Activated T-cell treated with anti-CD3 and anti-CD28 coated beads, Interleukin-2, amount 50 U/mL, for 4 hours (primary cell): ENCODE data around the gene PPIF. TPM values are rescaled to one million over a fixed set of nuclear protein-coding genes. Genes with fewer than 3 reads are reported as not detected.
A peak's percentile ranks its signal among the peaks of the same experiment; 100 is the strongest.

Source experiments
- ATAC-seq, 2 donors: fragments of 200-7000 bp; cut with Tn5 transposase; one replicate each; pipeline ENCODE4 v1.10.0; 2021
- DNase-seq: peaks from one replicate; pipeline ENCODE4 v3.0.0-alpha.2; 2020
- H3K27me3 Mint-ChIP-seq: one replicate; pipeline ENCODE4 v1.8.0; 2021; ENCODE audit warnings: low read depth, mixed read lengths
- H3K36me3 Mint-ChIP-seq: one replicate; pipeline ENCODE4 v1.8.0; 2022; ENCODE audit warnings: mixed read lengths; ENCODE audit not compliant: insufficient read depth
- H3K4me1 Mint-ChIP-seq: one replicate; pipeline ENCODE4 v1.8.0; 2021; ENCODE audit warnings: low read depth, mixed read lengths
- H3K4me3 Mint-ChIP-seq: one replicate; pipeline ENCODE4 v1.8.0; 2021; ENCODE audit warnings: mild to moderate bottlenecking, moderate library complexity, mixed read lengths
- H3K9me3 Mint-ChIP-seq: one replicate; pipeline ENCODE4 v1.8.0; 2021; ENCODE audit warnings: mixed read lengths
- total RNA-seq, 3 donors: library from RNA; stranded (reverse); gene quantifications; one replicate each; pipeline ENCODE4 v1.2.1, GENCODE V29; 2021

PPIF gene
- total RNA-seq, 3 donors from 2014 or later: 199 to 232 (median 203) TPM

DNA sequence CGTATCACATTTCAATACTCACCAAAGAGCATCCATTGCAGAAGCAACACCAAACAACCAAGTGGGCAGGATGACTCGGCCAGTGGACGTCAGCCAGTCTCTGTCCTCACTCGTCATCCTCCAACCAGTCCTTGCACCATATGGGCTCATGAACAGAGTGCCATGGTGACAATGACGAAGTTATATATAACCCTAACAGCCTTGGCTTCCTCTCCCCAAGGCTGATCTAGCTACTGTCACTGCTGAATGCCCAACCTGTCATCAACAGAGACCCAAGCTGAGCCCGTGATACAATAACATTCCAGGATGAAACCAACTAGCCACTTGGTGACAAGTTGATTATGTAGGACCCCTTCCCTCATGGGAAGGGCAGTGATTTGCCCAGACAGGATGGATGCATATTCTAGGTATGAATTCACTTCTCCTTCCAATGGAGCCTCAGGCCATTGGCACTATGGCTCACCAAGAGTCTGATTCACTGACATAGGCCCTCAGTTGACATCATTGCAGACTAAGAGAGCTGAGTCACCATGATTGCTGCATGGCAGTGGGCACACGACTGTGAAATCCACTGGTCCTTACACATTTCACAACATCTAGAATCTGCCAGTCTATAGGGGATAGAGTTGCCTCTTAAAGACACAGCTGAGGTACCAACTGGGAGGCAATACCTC is 26.3 kb upstream of the PPIF start:
- Mint-ChIP-seq H3K4me3 (no peak overlapping the region), H3K9me3 (peaks cover 9% of the 10 kb centered on the region), H3K4me1 (peaks cover 90% of the 10 kb centered on the region), H3K27me3 (no peaks in the 10 kb centered on the region), H3K36me3 (no peaks in the 10 kb centered on the region)
- ATAC-seq: peak; percentile 49 to 51
- peak; percentile 17 for DNase-seq

DNA sequence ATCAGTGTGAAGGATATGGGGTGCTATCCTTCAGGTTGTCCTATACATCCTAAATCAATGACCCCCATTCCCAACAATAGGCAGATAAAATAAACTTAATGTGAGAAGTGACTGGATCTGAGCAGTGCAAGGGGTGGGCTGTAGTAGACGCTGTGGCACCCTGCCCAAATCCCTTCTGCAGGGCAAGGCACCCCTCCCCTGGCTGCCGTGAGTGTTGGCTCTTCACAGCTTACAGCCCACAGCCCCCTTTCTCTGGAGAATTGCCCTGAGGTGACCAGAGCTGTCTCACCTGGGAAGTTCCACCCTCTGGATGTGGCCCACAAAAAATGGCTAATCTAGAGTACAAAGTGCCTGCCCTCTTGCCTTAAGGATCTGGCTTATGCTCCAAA is 25.8 kb upstream of the PPIF start:
- DNase-seq (no peak), ATAC-seq (no peak)
- Mint-ChIP-seq H3K36me3 (no peaks in the 10 kb centered on the region), H3K27me3 (no peaks in the 10 kb centered on the region), H3K9me3 (peaks cover 9% of the 10 kb centered on the region), H3K4me1 (peaks cover 86% of the 10 kb centered on the region), H3K4me3 (no peak overlapping the region)

DNA sequence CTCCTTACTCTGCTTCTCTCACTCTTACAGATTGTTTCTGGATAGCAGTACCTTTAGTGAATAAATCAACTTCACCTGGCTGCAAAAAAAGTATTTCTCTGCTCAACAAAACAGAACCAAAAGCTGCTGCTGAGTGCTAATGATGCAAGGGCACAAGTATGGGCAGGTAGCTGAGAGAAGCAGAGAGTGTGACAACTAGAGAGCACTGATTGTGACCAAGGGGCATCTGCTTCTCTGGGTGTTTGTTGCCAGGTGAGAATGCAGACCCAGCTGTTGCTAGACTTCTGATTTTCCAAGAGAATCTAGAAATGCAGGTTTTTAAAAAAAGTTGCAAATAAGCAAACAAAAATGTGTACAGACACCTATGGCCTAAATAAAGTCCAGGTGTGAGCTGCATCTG is 25.3 kb upstream of the PPIF start:
- H3K27me3 Mint-ChIP-seq: no peaks in the 10 kb centered on the region
- H3K9me3 Mint-ChIP-seq: peaks cover 9% of the 10 kb centered on the region
- H3K4me1 Mint-ChIP-seq: peaks cover 81% of the 10 kb centered on the region
- no peak overlapping the region for H3K4me3 Mint-ChIP-seq
- H3K36me3 Mint-ChIP-seq: no peaks in the 10 kb centered on the region
- ATAC-seq: no peak
- DNase-seq: no peak

DNA sequence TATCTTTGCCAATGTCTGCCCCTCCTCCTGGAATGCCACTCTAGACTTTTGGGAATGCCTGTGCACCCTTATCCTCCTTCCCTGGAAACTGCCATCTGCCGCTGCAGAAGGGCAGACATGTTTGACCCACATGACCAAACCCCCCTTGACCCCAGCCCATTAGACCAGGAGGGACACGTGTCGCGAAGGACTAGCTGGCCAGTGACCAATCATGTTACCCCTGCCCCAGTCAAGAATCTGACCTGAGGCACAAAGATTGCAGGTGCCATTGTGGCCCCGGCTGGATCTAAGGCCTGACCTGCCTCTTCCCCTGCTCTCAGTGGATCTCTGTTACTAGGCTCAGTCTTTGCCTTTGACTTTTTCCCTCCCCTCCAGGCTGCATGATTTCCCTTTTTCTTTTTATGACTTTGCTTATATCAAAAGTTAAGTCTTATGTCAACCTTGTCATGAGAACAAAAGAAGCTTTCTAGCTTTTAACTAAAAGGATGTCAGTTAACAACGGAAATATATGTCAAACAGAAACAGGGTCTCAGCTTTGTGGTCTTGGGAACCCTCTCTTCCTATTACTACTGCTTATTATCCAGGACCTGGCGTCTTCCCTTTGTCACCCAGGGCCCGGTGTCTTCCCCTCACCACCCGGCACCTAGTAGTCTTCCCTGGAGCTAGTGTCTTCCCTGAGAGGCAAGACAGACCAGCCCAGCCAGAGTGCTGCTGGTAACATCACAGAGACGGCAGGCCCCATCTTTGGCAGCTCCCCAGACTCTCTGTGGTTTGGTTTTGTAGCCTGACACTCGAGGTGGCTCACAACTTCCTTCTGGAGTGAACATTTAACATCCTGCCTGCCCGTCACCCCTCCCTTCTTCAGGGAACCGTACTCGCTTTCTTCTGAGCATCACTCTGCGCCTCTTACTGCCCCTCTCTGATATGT is 24.4 kb upstream of the PPIF start:
- peaks cover 72% of the 10 kb centered on the region for H3K4me1 Mint-ChIP-seq
- peaks cover 9% of the 10 kb centered on the region for H3K9me3 Mint-ChIP-seq
- DNase-seq (peak; percentile 68), ATAC-seq (peak; percentile 83 to 87)
- no peaks in the 10 kb centered on the region for H3K27me3 Mint-ChIP-seq
- H3K36me3 Mint-ChIP-seq: no peaks in the 10 kb centered on the region
- H3K4me3 Mint-ChIP-seq: peak overlapping the region; percentile 57

DNA sequence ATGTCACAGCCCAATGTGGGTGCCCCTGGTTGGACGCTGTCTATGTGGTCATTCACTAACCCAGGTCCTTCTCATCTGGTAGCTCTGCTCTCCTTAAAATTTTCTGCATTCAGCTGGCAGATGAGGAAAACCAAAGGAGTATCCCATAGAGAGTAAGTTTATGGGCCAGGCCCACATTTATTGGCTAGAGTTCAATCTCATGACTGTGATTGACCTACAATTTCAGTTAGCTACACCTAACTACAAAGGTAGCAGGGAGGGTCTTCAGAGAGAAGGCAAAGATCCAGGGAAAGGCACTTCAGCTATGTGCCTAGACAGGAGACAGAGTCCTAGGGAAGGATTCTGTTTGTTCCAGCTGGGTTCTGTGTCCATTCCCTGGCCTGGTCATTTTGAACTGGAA is 23.7 kb upstream of the PPIF start:
- Mint-ChIP-seq H3K36me3 (no peaks in the 10 kb centered on the region), H3K27me3 (no peaks in the 10 kb centered on the region), H3K4me3 (peak overlapping the region; percentile 57), H3K9me3 (peaks cover 9% of the 10 kb centered on the region), H3K4me1 (peaks cover 64% of the 10 kb centered on the region)
- DNase-seq (no peak), ATAC-seq (no peak)

DNA sequence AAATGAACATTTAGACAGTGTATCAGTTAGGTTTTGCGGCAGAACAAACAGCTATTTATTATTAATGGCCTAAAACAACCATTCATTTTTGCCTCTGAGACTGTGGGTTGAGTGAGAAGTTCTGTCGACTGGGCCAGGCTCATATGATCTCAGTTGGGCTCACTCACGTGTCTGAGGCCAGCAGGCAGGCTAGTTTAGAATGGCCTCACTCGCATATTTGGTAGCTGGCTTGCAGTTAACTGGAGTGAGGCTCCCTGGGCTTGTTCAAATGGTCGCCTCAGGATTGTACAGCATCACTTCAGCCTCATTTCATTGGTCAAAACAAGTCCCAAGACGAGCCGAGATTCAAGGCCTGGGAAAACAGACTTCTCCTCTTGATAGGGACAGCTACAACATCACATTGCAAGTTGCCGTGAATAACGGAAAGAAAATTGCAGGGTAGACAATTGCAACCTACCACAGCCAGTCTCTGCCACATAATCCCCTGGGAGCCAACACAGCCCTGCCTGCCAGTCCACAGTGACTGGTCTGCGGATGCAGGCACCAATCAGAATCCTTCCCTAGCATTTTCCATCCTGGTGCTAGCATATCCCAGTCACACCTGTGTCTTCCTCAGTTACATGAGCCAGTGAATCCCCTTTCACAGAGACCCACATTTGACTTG is 23.1 kb upstream of the PPIF start:
- H3K4me3 Mint-ChIP-seq: no peak overlapping the region
- no peak for ATAC-seq
- no peaks in the 10 kb centered on the region for H3K27me3 Mint-ChIP-seq
- H3K4me1 Mint-ChIP-seq: peaks cover 61% of the 10 kb centered on the region
- peaks cover 4% of the 10 kb centered on the region for H3K9me3 Mint-ChIP-seq
- DNase-seq: no peak
- no peaks in the 10 kb centered on the region for H3K36me3 Mint-ChIP-seq

DNA sequence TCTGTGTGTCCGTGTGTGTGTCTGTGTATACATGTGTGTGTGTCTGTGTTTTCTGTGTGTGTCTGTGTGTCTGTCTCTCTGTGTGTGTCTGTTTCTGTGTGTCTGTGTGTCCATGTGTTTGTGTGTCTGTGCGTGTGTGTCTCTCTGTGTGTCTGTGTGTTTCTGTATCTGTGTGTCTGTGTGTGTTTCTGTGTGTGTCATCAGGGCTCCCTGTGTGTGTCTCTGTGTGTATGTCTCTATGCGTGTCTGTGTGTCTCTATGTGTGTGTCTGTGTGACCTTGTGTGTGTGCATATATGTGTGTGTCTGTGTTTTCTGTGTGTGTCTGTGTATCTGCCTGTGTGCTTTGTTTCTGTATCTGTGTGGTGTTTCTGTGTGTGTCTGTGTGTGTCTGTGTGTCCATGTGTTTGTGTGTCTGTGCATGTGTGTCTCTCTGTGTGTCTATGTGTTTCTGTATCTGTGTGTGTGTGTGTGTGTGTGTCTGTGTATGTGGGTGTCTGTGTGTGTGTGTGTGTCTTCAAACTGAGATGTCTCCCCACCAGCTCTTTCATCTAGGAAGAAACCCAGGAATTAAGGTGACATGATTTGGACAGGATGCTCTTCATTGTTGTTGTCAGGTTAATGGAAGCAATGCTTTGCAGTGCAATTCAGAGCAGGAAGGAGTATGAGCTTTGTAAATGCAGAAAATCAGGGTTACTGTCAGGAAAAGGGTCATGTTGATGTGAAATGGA is 20.7 kb upstream of the PPIF start:
- ATAC-seq: no peak
- H3K4me1 Mint-ChIP-seq: peaks cover 53% of the 10 kb centered on the region
- no peak overlapping the region for H3K4me3 Mint-ChIP-seq
- no peaks in the 10 kb centered on the region for H3K36me3 Mint-ChIP-seq
- H3K9me3 Mint-ChIP-seq: no peaks in the 10 kb centered on the region
- H3K27me3 Mint-ChIP-seq: no peaks in the 10 kb centered on the region
- no peak for DNase-seq

DNA sequence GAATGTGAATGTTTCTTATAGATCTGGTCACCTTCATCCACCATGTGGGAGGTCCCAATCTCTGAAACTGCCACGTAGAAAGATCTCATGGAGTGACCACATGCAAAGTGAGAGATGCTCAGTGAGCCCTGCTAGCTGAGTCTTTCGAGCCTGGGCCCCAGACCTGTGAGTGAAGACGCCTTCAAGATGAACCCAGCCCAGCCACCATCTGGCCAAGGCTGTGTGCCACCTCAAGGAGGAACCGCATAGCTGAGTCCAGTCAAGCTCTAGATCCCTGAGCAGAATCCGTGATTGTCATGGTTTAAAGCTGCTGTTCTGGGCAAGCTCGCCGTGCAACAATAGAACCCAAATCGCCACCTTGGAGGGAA is 20.2 kb upstream of the PPIF start:
- Mint-ChIP-seq H3K27me3 (no peaks in the 10 kb centered on the region), H3K4me3 (no peak overlapping the region), H3K4me1 (peaks cover 53% of the 10 kb centered on the region), H3K36me3 (no peaks in the 10 kb centered on the region), H3K9me3 (no peaks in the 10 kb centered on the region)
- DNase-seq (no peak), ATAC-seq (no peak)

DNA sequence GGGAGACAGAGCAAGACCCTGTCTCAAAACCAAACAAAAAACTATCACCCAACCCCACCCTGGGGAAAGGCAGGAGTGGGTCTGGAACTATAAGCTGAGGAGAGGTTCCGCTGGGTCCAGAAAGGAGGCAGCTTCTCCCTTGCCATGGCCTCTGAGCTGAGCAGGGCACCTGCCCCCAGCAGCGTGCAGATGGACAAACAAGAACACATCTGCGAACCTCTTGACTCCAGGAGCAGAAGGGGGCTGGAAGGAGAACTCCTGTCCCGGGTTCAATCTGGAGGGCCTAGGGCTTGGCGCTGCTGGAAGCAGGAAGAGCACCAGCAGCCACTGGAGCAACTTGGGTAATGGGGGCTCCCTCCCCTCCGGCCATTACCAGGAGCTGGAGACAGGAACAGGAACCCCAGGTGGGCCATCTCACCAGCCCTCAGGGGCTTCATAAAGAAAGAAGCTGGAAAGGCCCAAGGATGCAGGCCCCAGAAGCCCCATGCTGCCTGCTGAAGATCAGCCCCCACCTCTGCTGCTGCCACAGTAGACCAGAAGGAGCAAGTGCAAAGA is 19.0 kb upstream of the PPIF start:
- no peaks in the 10 kb centered on the region for H3K27me3 Mint-ChIP-seq
- ATAC-seq (no peak), DNase-seq (no peak)
- H3K36me3 Mint-ChIP-seq: no peaks in the 10 kb centered on the region
- H3K4me1 Mint-ChIP-seq: peaks cover 49% of the 10 kb centered on the region
- no peak overlapping the region for H3K4me3 Mint-ChIP-seq
- H3K9me3 Mint-ChIP-seq: no peaks in the 10 kb centered on the region

DNA sequence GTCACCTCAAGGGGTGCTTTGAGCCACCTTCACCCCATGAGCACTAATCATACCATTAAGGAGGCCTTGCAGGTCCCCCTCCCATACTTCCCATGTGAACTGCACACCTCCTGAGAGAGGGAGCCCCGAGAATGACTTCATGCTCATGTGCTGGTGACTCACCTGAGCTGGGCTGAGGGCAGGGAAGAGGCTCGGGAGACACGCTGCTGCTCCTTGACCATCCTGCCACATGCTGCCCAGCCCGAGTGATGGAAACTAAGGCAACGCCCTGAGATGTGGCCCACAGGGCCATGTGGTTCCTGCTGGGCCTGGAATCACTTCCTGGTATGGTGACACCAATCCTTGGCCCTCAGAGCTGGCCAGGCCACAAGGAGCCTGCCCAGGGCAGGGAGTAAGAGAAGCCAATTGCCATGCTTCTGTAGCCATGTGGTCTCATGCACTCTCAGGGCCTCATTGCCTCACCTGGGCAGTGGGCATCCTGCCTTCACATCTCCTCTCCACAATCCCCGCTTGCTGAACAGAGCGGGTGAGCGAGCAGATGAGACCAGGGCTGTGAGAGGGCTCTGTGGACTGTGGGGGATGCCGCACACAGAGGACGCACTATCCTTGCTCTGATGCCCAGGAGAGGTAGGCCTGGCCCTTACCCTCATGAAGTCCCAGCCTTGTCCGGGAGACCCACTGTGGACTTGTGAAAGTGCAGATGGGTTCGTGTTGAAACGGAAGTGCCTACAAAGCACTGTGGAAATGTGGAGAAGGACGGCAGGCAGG is 18.3 kb upstream of the PPIF start:
- Mint-ChIP-seq H3K9me3 (no peaks in the 10 kb centered on the region), H3K4me1 (peaks cover 48% of the 10 kb centered on the region), H3K27me3 (no peaks in the 10 kb centered on the region), H3K36me3 (no peaks in the 10 kb centered on the region), H3K4me3 (no peak overlapping the region)
- ATAC-seq: no peak
- DNase-seq: no peak

DNA sequence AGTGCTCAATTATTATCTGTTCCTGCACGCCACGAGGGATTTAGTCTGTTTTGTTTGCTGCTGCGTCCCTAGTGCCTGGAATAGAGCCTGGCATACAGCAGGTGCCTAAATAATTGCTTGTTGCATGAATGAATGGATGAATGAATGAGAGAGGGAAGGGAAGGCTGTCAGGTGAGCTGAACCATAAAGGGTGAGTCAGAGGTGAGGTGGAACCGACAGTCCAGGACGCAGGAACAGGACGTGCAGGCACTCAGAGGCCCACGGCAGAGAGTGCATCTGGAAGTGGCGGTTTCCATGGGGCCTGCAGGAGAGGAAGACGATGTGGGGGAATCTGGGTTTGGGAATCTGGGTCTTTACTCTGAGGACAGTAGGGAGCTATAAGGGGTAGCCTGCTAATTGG is 17.7 kb upstream of the PPIF start:
- ATAC-seq: no peak
- Mint-ChIP-seq H3K36me3 (no peaks in the 10 kb centered on the region), H3K4me3 (no peak overlapping the region), H3K9me3 (no peaks in the 10 kb centered on the region), H3K4me1 (peaks cover 45% of the 10 kb centered on the region), H3K27me3 (no peaks in the 10 kb centered on the region)
- no peak for DNase-seq

DNA sequence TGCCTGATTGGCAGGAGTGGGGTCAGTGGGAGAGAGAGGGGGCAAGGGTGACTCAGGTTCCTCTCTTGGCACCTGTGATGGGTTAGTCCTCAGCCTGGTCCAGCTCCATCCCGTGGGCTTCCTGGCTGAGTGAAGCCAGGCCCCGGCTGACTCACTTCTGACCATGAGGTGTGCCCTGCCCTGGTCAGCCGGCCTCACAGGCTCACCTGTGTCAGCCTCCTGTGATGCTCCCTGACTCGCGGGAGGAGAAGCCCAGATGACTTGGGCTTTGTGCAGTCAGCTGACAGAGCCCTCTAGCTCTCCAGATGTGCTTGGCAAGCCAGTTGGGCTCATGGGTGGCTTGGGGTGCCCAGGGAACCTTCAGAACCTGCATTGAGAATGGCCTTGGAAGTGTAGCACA is 16.0 kb upstream of the PPIF start:
- Mint-ChIP-seq H3K4me3 (no peak overlapping the region), H3K36me3 (no peaks in the 10 kb centered on the region), H3K9me3 (no peaks in the 10 kb centered on the region), H3K4me1 (peaks cover 48% of the 10 kb centered on the region), H3K27me3 (no peaks in the 10 kb centered on the region)
- ATAC-seq (peak in 1 of 2 donors; percentile 6), DNase-seq (no peak)

DNA sequence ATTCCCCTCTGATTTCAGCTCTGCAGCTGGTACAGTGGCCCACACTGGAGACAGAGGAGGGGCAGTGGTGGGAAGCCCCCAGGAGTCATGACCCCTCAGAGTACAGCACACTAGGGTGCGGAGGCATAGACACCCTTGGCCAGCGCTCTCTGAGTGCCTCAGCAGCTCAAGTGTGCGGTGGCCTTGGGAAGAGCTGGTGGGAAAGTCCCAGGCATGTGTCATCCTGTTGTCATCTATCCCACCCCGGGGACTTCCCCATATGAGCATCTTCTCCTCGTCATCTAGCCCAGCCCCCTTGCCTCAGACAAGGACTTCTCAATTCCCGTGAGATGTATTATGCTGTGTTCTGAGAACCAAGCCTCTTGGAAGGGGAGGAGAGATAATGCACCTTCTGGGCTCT is 15.6 kb upstream of the PPIF start:
- no peaks in the 10 kb centered on the region for H3K36me3 Mint-ChIP-seq
- no peaks in the 10 kb centered on the region for H3K27me3 Mint-ChIP-seq
- DNase-seq: peak; percentile 67
- peaks cover 48% of the 10 kb centered on the region for H3K4me1 Mint-ChIP-seq
- peak; percentile 99 for ATAC-seq
- no peaks in the 10 kb centered on the region for H3K9me3 Mint-ChIP-seq
- H3K4me3 Mint-ChIP-seq: peak overlapping the region; percentile 31
